Stimulated activated CD4-positive, alpha-beta T cell treated with anti-CD3 and anti-CD28 coated beads, Interleukin-2, amount 100 ng/mL, for 4 hours (primary cell): ENCODE data around the gene MAPK4.
"Not testable (repeated sequence)": the region's sequence is repeated elsewhere in the genome, so short reads cannot be mapped to it uniquely, and the experiment has no call there.

ENCODE experiments used
- DNase-seq: peaks from one replicate; pipeline ENCODE4 v3.0.0-alpha.2; 2020; ENCODE audit warnings: low read depth

Gene MAPK4

GRCh38 chr18:50578030-50578429, 18.1 kb downstream of the MAPK4 start:
- DNase-seq: no peak

- no peak for DNase-seq
Measured at GRCh38 chr18:50578651-50579050, 18.8 kb downstream of the MAPK4 start.

GRCh38 chr18:50579061-50579774, 19.3 kb downstream of the MAPK4 start:
- DNase-seq: no peak

GRCh38 chr18:50581517-50581916, 21.6 kb downstream of the MAPK4 start:
- DNase-seq: no peak

- DNase-seq: no peak
Measured at GRCh38 chr18:50582500-50582899, 22.6 kb downstream of the MAPK4 start.

GRCh38 chr18:50586710-50587109, 26.8 kb downstream of the MAPK4 start:
- DNase-seq: no peak

GRCh38 chr18:50590593-50590992, 30.7 kb downstream of the MAPK4 start:
- DNase-seq: no peak

- DNase-seq: no peak
Measured at GRCh38 chr18:50594012-50594411, 34.1 kb downstream of the MAPK4 start.

- DNase-seq: no peak
Measured at GRCh38 chr18:50594942-50595341, 35.1 kb downstream of the MAPK4 start.

GRCh38 chr18:50602466-50602865, 42.6 kb downstream of the MAPK4 start:
- no peak for DNase-seq

- no peak for DNase-seq
Measured at GRCh38 chr18:50606609-50607008, 46.7 kb downstream of the MAPK4 start.

- no peak for DNase-seq
Measured at GRCh38 chr18:50607378-50607926, 47.6 kb downstream of the MAPK4 start.

GRCh38 chr18:50609171-50609570, 49.3 kb downstream of the MAPK4 start:
- not testable (repeated sequence) for DNase-seq

- DNase-seq: no peak
Measured at GRCh38 chr18:50610349-50610748, 50.5 kb downstream of the MAPK4 start.

- DNase-seq: no peak
Measured at GRCh38 chr18:50611529-50611941, 51.6 kb downstream of the MAPK4 start.

GRCh38 chr18:50614838-50615237, 55.0 kb downstream of the MAPK4 start:
- no peak for DNase-seq

GRCh38 chr18:50616484-50617048, 56.7 kb downstream of the MAPK4 start:
- no peak for DNase-seq

GRCh38 chr18:50619861-50620275, 60.0 kb downstream of the MAPK4 start:
- no peak for DNase-seq

- DNase-seq: no peak
Measured at GRCh38 chr18:50620319-50620718, 60.4 kb downstream of the MAPK4 start.

GRCh38 chr18:50621366-50621765, 61.5 kb downstream of the MAPK4 start:
- DNase-seq: no peak

GRCh38 chr18:50622320-50622719, 62.4 kb downstream of the MAPK4 start:
- no peak for DNase-seq

GRCh38 chr18:50622865-50623393, 63.0 kb downstream of the MAPK4 start:
- no peak for DNase-seq

GRCh38 chr18:50623694-50624352, 63.9 kb downstream of the MAPK4 start:
- no peak for DNase-seq
